H1 (cell line): Measurements from ENCODE around the gene TNS2.

Experiments
- EZH2 ChIP-seq: fragments of 200-600 bp; sonication (generic); IDR thresholded peaks from 2 replicates; pipeline ENCODE4 v1.7.1; 2012; ENCODE audit warnings: low read depth, mild to moderate bottlenecking, moderate library complexity, low read length, inconsistent platforms; ENCODE audit not compliant: severe bottlenecking
- HDAC2 ChIP-seq, 2 experiments: fragments of 300-600 bp in 1 of 2; sonication (generic) in 1 of 2; IDR thresholded peaks; 2 replicates each; pipeline ENCODE4 v1.6.1; 2011 to 2012; ENCODE audit warnings: low read depth in 2 of 2, low read length in 2 of 2, mild to moderate bottlenecking in 2 of 2, moderate library complexity in 2 of 2, borderline replicate concordance in 1 of 2, inconsistent platforms in 1 of 2
- JUN ChIP-seq: IDR thresholded peaks from 2 replicates; pipeline ENCODE4 v1.6.1; 2011; ENCODE audit warnings: low read depth, mild to moderate bottlenecking, improper control_type of control experiment, low read length
- POLR2A ChIP-seq, 2 experiments: IDR thresholded peaks; 1 replicate in 1 of 2; 2 replicates in 1 of 2; pipeline ENCODE4 v1.6.1; 2011; ENCODE audit warnings: low read depth in 2 of 2, low read length in 2 of 2, mild to moderate bottlenecking in 2 of 2; ENCODE audit errors: control extremely low read depth in 1 of 2
- TBP ChIP-seq: IDR thresholded peaks from 2 replicates; pipeline ENCODE4 v1.6.1; 2011; ENCODE audit warnings: low read depth, low read length, improper control_type of control experiment
- YY1 ChIP-seq: IDR thresholded peaks from 2 replicates; pipeline ENCODE4 v1.6.1; 2011; ENCODE audit warnings: low read depth, mild to moderate bottlenecking, low read length
- TF ChIP-seq, protein P1 (sequence below): IDR thresholded peaks from 2 replicates; pipeline ENCODE4 v1.6.1; 2012; ENCODE audit warnings: inconsistent platforms
- TF ChIP-seq, protein P2 (sequence below), 3 experiments: IDR thresholded peaks; 1 replicate in 2 of 3; 2 replicates in 1 of 3; pipeline versions ENCODE4 v1.5.1 to v1.6.1; 2011; ENCODE audit warnings: low read length in 3 of 3, mild to moderate bottlenecking in 3 of 3, inconsistent platforms in 2 of 3, low read depth in 1 of 3, moderate library complexity in 1 of 3; ENCODE audit not compliant: insufficient read depth in 1 of 3; ENCODE audit errors: control extremely low read depth in 1 of 3

DNA sequence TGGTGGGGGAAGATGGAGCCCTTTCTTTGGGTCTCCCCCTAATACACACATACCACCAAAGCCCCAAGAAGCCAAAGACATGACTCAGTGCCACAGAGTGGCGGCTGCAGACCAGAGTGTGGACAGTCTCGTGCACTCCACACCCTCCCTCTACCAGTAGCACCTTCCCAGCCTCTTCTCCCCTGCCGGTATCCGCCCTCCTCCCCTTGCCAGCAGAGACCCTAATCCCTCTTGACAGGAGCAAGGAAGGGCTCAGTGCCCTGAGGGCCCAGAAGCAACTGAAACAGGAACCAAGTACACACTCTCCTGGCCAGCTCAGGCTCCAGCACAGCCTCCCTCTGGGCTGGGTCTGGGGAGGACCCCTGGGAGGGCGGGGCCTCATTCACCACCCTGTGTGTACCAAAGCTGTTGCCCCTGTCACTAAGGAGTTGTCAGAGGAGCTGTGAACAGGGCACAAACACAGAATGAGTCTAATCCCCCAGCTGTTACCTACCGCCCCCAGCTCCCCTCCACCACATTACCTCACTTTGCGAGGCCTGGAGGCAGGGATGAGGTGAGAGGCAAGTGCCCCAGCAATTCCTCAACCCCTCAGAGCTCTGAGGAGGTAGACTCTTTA is 21.1 kb downstream of the TNS2 start:
- TF ChIP-seq, protein P1, sequence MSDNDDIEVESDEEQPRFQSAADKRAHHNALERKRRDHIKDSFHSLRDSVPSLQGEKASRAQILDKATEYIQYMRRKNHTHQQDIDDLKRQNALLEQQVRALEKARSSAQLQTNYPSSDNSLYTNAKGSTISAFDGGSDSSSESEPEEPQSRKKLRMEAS = no peak
- TF ChIP-seq, protein P2, sequence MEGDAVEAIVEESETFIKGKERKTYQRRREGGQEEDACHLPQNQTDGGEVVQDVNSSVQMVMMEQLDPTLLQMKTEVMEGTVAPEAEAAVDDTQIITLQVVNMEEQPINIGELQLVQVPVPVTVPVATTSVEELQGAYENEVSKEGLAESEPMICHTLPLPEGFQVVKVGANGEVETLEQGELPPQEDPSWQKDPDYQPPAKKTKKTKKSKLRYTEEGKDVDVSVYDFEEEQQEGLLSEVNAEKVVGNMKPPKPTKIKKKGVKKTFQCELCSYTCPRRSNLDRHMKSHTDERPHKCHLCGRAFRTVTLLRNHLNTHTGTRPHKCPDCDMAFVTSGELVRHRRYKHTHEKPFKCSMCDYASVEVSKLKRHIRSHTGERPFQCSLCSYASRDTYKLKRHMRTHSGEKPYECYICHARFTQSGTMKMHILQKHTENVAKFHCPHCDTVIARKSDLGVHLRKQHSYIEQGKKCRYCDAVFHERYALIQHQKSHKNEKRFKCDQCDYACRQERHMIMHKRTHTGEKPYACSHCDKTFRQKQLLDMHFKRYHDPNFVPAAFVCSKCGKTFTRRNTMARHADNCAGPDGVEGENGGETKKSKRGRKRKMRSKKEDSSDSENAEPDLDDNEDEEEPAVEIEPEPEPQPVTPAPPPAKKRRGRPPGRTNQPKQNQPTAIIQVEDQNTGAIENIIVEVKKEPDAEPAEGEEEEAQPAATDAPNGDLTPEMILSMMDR (IDR thresholded peaks at IDR 0.05; ENCODE audit: control extremely low read depth in 1 of 3, insufficient read depth in 1 of 3, low read depth in 1 of 3, low read length in 3 of 3) = no peak
- TF ChIP-seq JUN (no peak), HDAC2 (IDR thresholded peaks at IDR 0.05; ENCODE audit: borderline replicate concordance in 1 of 2, low read depth in 2 of 2, low read length in 2 of 2) (no peak), TBP (no peak), EZH2 (no peak), POLR2A (IDR thresholded peaks at IDR 0.05; ENCODE audit: control extremely low read depth in 1 of 2, low read depth in 2 of 2, low read length in 2 of 2) (no peak), YY1 (no peak)
